Fibroblast of pulmonary artery (primary cell): Measurements from ENCODE around the gene PLB1.

Source experiments
- DNase-seq: peaks from one replicate; pipeline ENCODE4 v3.0.0-alpha.2; 2010; ENCODE audit warnings: low read depth
- H3K4me3 ChIP-seq: replicated peaks from 2 replicates; pipeline ENCODE4 v1.5.1; 2011; ENCODE audit warnings: low read depth, mild to moderate bottlenecking, control low read depth, low read length, moderate library complexity
- TF ChIP-seq, protein P1 (sequence below): IDR thresholded peaks from 2 replicates; pipeline ENCODE4 v1.5.1; 2011; ENCODE audit warnings: mild to moderate bottlenecking, control low read depth, low read length, inconsistent platforms; ENCODE audit errors: missing control alignments

The PLB1 gene

GRCh38 chr2:28642796-28643195, 146.9 kb downstream of the PLB1 start:
- H3K4me3 ChIP-seq: no peak overlapping the region
- TF ChIP-seq, protein P1, sequence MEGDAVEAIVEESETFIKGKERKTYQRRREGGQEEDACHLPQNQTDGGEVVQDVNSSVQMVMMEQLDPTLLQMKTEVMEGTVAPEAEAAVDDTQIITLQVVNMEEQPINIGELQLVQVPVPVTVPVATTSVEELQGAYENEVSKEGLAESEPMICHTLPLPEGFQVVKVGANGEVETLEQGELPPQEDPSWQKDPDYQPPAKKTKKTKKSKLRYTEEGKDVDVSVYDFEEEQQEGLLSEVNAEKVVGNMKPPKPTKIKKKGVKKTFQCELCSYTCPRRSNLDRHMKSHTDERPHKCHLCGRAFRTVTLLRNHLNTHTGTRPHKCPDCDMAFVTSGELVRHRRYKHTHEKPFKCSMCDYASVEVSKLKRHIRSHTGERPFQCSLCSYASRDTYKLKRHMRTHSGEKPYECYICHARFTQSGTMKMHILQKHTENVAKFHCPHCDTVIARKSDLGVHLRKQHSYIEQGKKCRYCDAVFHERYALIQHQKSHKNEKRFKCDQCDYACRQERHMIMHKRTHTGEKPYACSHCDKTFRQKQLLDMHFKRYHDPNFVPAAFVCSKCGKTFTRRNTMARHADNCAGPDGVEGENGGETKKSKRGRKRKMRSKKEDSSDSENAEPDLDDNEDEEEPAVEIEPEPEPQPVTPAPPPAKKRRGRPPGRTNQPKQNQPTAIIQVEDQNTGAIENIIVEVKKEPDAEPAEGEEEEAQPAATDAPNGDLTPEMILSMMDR: no peak
- no peak for DNase-seq

DNA sequence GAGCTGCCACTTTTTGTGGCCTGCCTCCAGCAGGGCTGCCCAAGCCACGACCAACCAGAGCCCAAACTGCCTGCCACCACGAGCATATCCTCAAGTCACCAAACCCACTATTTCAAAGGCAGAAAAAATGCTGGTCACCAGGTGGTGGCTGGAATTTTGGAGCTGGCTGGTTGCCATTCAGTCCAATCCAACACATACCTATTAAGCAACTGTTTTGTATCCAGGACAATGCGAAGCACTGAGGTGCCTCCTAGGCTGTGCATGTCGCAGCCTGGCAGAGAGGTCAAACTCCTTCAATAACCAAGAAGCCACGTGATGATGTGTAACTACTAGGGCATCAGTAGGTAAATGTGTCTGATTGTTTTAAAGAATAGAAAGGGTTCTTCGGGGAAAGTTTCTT, 147.5 kb downstream of the PLB1 start:
- H3K4me3 ChIP-seq: no peak overlapping the region

DNA sequence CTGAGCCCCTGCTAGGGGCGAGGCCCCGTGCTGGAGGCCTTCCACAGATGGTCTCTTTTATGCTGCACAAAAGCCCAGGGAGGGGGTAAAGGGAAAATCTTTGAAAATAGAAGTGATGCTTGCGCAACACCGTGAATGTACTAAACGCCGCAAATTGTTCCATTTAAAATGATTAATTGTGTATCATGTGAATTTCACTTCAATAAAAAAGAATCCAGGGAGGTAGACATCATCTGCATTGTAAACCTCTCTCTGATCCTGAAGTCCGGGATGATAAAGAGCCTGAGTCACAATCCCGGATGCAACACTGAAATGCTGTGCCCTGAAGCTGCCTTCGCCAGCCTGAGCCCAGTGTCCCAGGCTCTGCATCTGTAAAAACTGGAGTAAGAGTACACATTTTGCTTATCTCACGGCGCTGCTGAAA, 148.1 kb downstream of the PLB1 start:
- DNase-seq: peak; percentile 83
- TF ChIP-seq, protein P1: no peak
- no peak overlapping the region for H3K4me3 ChIP-seq

More for the DNA sequence above, 147.5 kb downstream of the PLB1 start:
- TF ChIP-seq, protein P1: no peak
- no peak for DNase-seq

DNA sequence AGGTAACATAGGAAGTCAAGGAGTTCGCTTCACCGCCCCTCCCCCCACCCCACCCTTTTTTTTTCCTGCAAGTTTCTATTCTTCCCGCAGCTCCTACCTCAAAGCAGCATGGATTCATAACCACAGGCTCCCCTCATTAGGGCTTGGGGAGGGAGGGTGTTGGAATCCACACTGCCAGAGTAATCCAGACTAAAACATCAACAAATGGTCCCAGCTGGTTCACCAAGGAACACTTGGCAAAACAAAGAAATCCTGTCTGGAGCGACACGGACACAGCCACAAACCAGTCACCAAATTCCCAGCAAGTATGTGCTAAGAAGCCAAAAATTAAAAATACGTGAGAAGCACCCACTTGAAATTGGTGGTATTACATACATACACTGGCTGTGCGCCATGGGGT, 148.9 kb downstream of the PLB1 start:
- TF ChIP-seq, protein P1: no peak
- DNase-seq: no peak
- H3K4me3 ChIP-seq: no peak overlapping the region

DNA sequence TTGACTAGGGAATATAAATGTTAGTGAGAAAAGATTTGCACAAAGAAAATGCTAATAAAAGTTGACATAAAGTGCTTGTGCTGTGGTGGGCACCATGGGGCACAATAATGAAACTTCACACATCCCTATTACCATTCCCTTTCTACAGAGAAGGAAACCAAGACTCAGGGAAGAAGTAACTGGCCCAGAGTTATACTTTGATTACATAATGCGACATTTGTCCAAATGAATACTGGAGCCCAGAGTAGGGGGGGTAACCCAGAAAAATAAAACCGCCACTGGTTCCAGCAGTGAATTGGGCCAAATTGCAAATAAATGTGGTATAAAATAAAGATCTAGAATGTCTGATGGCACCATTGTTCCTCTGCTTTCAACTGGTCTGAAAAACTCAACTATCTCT, 149.7 kb downstream of the PLB1 start:
- DNase-seq: no peak
- TF ChIP-seq, protein P1: no peak
- H3K4me3 ChIP-seq: no peak overlapping the region

- no peak overlapping the region for H3K4me3 ChIP-seq
- no peak for DNase-seq
- TF ChIP-seq, protein P1: no peak
These were observed 151.8 kb downstream of the PLB1 start for GRCh38 chr2:28647682-28648081.

DNA sequence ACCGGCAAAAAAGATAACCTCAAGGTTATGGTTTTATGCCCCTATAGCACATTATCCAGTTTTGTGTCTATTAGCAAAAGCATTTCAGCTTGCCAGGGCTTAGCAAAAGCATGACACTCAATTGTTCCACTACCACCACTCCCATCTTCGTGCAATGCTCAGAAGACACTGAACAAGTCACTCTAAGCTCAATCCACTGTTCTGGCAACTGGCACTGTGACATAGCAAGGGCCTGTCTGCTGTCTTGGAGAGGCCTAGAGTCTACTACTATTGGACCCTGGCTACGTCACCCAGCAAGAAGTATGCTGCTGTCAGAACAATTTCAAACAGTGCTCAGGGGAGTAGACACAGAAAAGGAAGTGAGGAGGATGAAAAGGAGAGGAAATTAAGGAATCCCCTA, 152.3 kb downstream of the PLB1 start:
- no peak overlapping the region for H3K4me3 ChIP-seq
- DNase-seq: no peak
- TF ChIP-seq, protein P1: no peak
